ENCODE results near the gene KRT80.

Gene KRT80

DNA sequence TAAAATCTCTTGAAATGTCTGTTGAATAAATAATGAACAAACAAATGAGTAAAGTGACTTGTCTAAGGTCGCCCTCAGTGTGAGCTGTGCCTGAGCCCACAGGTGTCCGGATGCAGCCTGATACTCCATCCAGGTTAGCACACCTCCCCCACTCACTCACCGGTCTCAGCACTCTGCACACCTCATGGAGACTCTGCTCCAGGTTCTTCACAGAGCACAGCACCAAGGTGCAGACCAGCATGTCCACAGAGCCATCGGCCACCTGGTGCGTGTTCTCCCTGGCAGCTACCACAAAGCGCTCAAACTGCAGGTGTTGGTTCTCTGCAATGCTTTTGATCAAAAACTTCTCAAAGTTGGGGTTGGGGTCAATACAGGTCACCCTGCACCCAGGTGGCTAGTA, 37.1 kb upstream of the KRT80 start:
- in situ Hi-C loops (cut with HindIII; ENCODE audit: low sequenced_read_pairs) = no loop called here
- DNase-seq (ENCODE audit: low read depth, low spot score) = no peak
- TF ChIP-seq, protein P1, sequence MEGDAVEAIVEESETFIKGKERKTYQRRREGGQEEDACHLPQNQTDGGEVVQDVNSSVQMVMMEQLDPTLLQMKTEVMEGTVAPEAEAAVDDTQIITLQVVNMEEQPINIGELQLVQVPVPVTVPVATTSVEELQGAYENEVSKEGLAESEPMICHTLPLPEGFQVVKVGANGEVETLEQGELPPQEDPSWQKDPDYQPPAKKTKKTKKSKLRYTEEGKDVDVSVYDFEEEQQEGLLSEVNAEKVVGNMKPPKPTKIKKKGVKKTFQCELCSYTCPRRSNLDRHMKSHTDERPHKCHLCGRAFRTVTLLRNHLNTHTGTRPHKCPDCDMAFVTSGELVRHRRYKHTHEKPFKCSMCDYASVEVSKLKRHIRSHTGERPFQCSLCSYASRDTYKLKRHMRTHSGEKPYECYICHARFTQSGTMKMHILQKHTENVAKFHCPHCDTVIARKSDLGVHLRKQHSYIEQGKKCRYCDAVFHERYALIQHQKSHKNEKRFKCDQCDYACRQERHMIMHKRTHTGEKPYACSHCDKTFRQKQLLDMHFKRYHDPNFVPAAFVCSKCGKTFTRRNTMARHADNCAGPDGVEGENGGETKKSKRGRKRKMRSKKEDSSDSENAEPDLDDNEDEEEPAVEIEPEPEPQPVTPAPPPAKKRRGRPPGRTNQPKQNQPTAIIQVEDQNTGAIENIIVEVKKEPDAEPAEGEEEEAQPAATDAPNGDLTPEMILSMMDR (IDR thresholded peaks at IDR 0.05; ENCODE audit: low read depth, low read length) = no peak
- H3K4me3 ChIP-seq (ENCODE audit: low read depth, low read length) = no peak overlapping the region

DNA sequence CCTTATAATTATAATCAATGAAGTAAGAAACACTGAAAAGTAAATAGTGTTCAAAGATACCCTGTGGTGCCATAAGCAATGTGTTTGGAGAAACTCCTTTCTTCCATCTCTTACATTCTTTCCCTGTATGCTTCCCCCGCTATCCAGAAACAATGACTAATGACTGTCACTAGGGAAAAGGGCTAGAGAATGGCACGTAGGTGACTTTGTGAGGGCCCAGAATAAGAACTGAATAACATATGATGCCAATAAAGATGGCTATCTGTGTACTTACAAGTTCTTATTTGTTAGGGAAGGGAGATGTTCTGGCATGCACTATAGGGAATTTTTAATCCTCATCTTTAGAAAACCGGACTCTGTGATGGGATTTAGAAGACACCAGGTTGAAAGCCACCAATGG, 36.6 kb upstream of the KRT80 start:
- in situ Hi-C loops (cut with HindIII; ENCODE audit: low sequenced_read_pairs) = no loop called here
- TF ChIP-seq, protein P1 (IDR thresholded peaks at IDR 0.05; ENCODE audit: low read depth, low read length) = no peak
- H3K4me3 ChIP-seq (ENCODE audit: low read depth, low read length) = no peak overlapping the region
- DNase-seq (ENCODE audit: low read depth, low spot score) = no peak

DNA sequence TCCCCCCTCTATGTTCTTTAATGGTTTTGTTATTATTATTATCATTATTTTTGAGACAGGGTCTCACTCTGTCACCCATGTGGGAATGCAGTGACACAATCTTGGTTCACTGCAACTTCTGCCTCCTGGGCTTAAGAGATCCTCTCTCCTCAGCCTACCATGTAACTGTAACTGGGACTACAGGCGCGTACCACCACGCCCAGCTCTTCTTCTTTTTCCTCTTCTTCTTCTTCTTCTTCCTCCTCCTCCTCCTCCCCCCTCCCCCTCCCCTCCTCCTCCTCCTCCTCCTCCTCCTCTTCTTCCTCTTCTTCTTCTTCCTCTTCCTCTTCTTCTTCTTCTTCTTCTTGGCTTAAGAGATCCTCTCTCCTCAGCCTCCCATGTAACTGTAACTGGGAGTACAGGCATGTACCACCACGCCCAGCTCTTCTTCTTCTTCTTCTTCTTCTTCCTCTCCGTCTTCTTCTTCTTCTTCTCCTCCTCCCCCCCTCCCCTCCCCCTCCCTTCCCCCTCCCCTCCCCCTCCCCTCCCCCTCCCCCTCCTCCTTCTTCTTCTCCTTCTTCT, 35.9 kb upstream of the KRT80 start:
- TF ChIP-seq, protein P1 (IDR thresholded peaks at IDR 0.05; ENCODE audit: low read depth, low read length) = no peak
- in situ Hi-C loops (cut with HindIII; ENCODE audit: low sequenced_read_pairs) = no loop called here

DNA sequence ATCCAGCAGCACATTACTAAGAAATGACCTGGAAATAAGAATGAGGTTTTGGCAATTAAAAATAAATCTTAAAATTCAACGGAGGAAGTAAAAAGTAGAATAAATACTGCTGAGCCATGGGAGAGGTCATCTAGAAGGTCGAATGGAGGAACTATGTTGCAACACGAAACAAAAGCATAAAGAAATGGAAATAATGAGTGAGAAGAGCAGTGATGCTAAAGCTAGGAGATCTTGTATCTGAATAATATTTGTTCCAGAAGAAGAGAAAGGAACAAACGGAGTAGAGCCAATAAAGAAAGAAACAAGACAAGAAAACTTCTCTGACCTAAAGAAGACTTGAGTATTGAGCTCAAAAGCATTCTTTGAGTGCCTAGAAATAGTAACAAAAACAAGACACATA, 34.6 kb upstream of the KRT80 start:
- in situ Hi-C loops (cut with HindIII; ENCODE audit: low sequenced_read_pairs) = no loop called here
- H3K4me3 ChIP-seq (ENCODE audit: low read depth, low read length) = no peak overlapping the region
- DNase-seq (ENCODE audit: low read depth, low spot score) = no peak
- TF ChIP-seq, protein P1 (IDR thresholded peaks at IDR 0.05; ENCODE audit: low read depth, low read length) = no peak

More for the DNA sequence above, 35.9 kb upstream of the KRT80 start:
- no peak overlapping the region for H3K4me3 ChIP-seq (ENCODE audit: low read depth, low read length)
- DNase-seq (ENCODE audit: low read depth, low spot score) = no peak

DNA sequence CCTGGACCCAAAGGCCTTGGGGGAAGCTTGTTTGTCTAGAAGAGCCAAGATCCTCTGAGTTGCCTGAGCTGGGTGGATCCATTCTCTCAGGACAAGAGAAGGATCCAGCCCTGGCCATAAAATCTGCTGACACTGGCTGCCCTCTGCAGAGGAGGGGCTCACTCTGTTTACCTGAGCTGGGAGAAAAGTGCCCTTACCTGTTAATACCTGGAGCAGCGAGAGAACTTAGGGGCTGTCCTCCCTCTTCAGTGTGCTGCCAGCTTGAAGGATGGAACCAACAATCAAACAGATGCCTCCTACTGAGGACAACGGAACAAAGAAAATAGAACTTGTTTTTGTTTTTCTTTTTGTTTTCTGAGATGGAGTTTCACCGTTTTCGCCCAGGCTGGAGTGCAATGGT, 33.9 kb upstream of the KRT80 start:
- in situ Hi-C loops (cut with HindIII; ENCODE audit: low sequenced_read_pairs) = no loop called here
- DNase-seq (ENCODE audit: low read depth, low spot score) = no peak
- no peak overlapping the region for H3K4me3 ChIP-seq (ENCODE audit: low read depth, low read length)
- TF ChIP-seq, protein P1 (IDR thresholded peaks at IDR 0.05; ENCODE audit: low read depth, low read length) = no peak

DNA sequence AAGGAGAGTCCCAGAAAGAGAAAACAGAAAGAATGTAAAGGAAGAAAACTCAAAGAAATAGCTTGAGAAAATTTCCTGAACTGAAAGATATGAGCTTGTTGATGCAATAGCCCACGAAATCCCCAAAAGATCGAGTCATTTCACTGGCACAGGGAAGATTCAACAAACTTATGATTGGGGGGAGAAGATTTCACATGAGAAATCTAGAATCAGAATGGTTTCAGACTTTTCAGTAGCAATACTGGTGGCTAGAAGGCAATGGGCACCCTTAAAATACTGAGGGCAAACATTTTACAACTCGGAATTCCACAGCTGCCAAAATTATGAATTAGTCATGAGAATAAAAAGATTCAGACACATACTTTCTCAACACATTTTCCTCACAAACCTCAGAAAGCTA, 32.3 kb upstream of the KRT80 start:
- no peak overlapping the region for H3K4me3 ChIP-seq (ENCODE audit: low read depth, low read length)
- TF ChIP-seq, protein P1 (IDR thresholded peaks at IDR 0.05; ENCODE audit: low read depth, low read length) = no peak
- in situ Hi-C loops (cut with HindIII; ENCODE audit: low sequenced_read_pairs) = no loop called here
- no peak for DNase-seq (ENCODE audit: low read depth, low spot score)
